ENCODE measurements around the gene ATM.

- TF ChIP-seq CTCF (IDR thresholded peaks at IDR 0.05; ENCODE audit: borderline replicate concordance, extremely low read depth, low read length, poor library complexity, severe bottlenecking) (no peak), EZH2 (IDR thresholded peaks at IDR 0.05; ENCODE audit: borderline replicate concordance, low read depth, low read length, severe bottlenecking) (no peak)
Measured at GRCh38 chr11:108223348-108224149, 682 bp downstream of the ATM start.

Data from DND-41 (cell line).